GM21381 (cell line): Measurements from ENCODE around the gene MYO3B.

Source experiments
- ATAC-seq: cut with Tn5 transposase; IDR thresholded peaks from one replicate; pipeline ENCODE4 v1.9.1; 2021; ENCODE audit warnings: mild to moderate bottlenecking, moderate library complexity; ENCODE audit not compliant: unreplicated experiment

Gene MYO3B

GRCh38 chr2:170361090-170361936 lies 183.4 kb downstream of the MYO3B start:
- ATAC-seq: no peak

- no peak for ATAC-seq
Measured at GRCh38 chr2:170362313-170362870, 184.4 kb downstream of the MYO3B start.

GRCh38 chr2:170362871-170363631 lies 185.1 kb downstream of the MYO3B start:
- no peak for ATAC-seq

GRCh38 chr2:170365003-170365402 lies 187.1 kb downstream of the MYO3B start:
- ATAC-seq: no peak

GRCh38 chr2:170365686-170366085 lies 187.7 kb downstream of the MYO3B start:
- ATAC-seq: no peak

GRCh38 chr2:170368370-170368769 lies 190.4 kb downstream of the MYO3B start:
- ATAC-seq: no peak

- no peak for ATAC-seq
Measured at GRCh38 chr2:170369228-170369627, 191.3 kb downstream of the MYO3B start.

GRCh38 chr2:170369894-170370293 lies 191.9 kb downstream of the MYO3B start:
- ATAC-seq: no peak

GRCh38 chr2:170371231-170371998 lies 193.5 kb downstream of the MYO3B start:
- no peak for ATAC-seq

- ATAC-seq: no peak
Measured at GRCh38 chr2:170375192-170375591, 197.2 kb downstream of the MYO3B start.

- ATAC-seq: no peak
Measured at GRCh38 chr2:170377500-170378207, 199.7 kb downstream of the MYO3B start.

GRCh38 chr2:170380267-170380666 lies 202.3 kb downstream of the MYO3B start:
- no peak for ATAC-seq

GRCh38 chr2:170381678-170382077 lies 203.7 kb downstream of the MYO3B start:
- ATAC-seq: no peak

- no peak for ATAC-seq
Measured at GRCh38 chr2:170386554-170386953, 208.6 kb downstream of the MYO3B start.

GRCh38 chr2:170391018-170391417 lies 213.1 kb downstream of the MYO3B start:
- no peak for ATAC-seq

GRCh38 chr2:170391697-170392096 lies 213.8 kb downstream of the MYO3B start:
- ATAC-seq: no peak

GRCh38 chr2:170393861-170394498 lies 216.0 kb downstream of the MYO3B start:
- ATAC-seq: no peak

GRCh38 chr2:170394641-170395387 lies 216.9 kb downstream of the MYO3B start:
- no peak for ATAC-seq

GRCh38 chr2:170396799-170397459 lies 219.0 kb downstream of the MYO3B start:
- ATAC-seq: no peak
